IMR-90 (cell line): Measurements from ENCODE around the gene NUFIP1. TPM values are rescaled to one million over a fixed set of nuclear protein-coding genes. Genes with fewer than 3 reads are reported as not detected.

Source experiments
- ATAC-seq: fragments of 200-7000 bp; cut with Tn5 transposase; 2 replicates; pipeline ENCODE4 v1.9.1; 2020; ENCODE audit warnings: low read depth, mild to moderate bottlenecking, moderate library complexity
- BruUV-seq: library from RNA; stranded (reverse); fragments of 400-500 nt; replicated peaks from 2 replicates; lab custom pipeline; 2021; lab: Mats Ljungman, UMichigan
- CTCF ChIA-PET: fragments of 300-600 bp; formaldehyde crosslinking; extraction: SDS; loops from one replicate; lab custom pipeline; 2021; ENCODE audit warnings: antibody characterized with exemption; lab: Yijun Ruan, JAX
- POLR2A ChIA-PET: fragments of 300-600 bp; sonication (Branson Sonifier 250); formaldehyde crosslinking; loops from one replicate; lab custom pipeline; 2022; ENCODE audit warnings: antibody characterized with exemption; ENCODE audit not compliant: unreplicated experiment; lab: Charles Lee
- DNase-seq: peaks from one replicate; pipeline ENCODE4 v3.0.0; 2013
- H2AFZ ChIP-seq: replicated peaks from 2 replicates; pipeline ENCODE3; 2013; ENCODE audit warnings: low read length, mild to moderate bottlenecking; ENCODE audit not compliant: poor library complexity
- H2AK5ac ChIP-seq: 2 replicates; pipeline ENCODE4 v1.6.1; 2013; ENCODE audit warnings: low read depth, low read length, inconsistent platforms
- H2AK9ac ChIP-seq: replicated peaks from 2 replicates; pipeline ENCODE3; 2013; ENCODE audit warnings: mild to moderate bottlenecking, low read depth, low read length, moderate library complexity; ENCODE audit not compliant: poor library complexity
- H2BK120ac ChIP-seq: 2 replicates; pipeline ENCODE4 v1.6.1; 2013; ENCODE audit warnings: low read depth, low read length, inconsistent platforms
- H2BK15ac ChIP-seq: 3 replicates; pipeline ENCODE4 v1.6.1; 2013; ENCODE audit warnings: low read depth, low read length, inconsistent platforms
- H2BK20ac ChIP-seq: 2 replicates; pipeline ENCODE4 v1.6.1; 2013; ENCODE audit warnings: low read depth, mild to moderate bottlenecking, inconsistent platforms, low read length, moderate library complexity
- H2BK5ac ChIP-seq: 2 replicates; pipeline ENCODE4 v1.6.1; 2013; ENCODE audit warnings: mild to moderate bottlenecking, low read depth, low read length, inconsistent platforms; ENCODE audit not compliant: poor library complexity, severe bottlenecking
- H3K14ac ChIP-seq: replicated peaks from 2 replicates; pipeline ENCODE4 v1.6.1; 2013; ENCODE audit warnings: low read depth, low read length, inconsistent platforms
- H3K18ac ChIP-seq: 2 replicates; pipeline ENCODE4 v1.6.1; 2013; ENCODE audit warnings: low read depth, low read length, control low read depth
- H3K23ac ChIP-seq: 2 replicates; pipeline ENCODE4 v1.6.1; 2013; ENCODE audit warnings: low read depth, low read length, inconsistent platforms
- H3K27ac ChIP-seq: 2 replicates; pipeline ENCODE4 v1.5.1; 2013; ENCODE audit warnings: mild to moderate bottlenecking, control low read depth, low read length; ENCODE audit not compliant: insufficient read depth
- H3K27me3 ChIP-seq: 2 replicates; pipeline ENCODE4 v1.6.1; 2013; ENCODE audit warnings: low read length; ENCODE audit not compliant: control insufficient read depth, insufficient read depth
- H3K36me3 ChIP-seq: 2 replicates; pipeline ENCODE4 v1.6.1; 2013; ENCODE audit warnings: low read length, mixed read lengths; ENCODE audit not compliant: control insufficient read depth, insufficient read depth
- H3K4ac ChIP-seq: 2 replicates; pipeline ENCODE4 v1.6.1; 2013; ENCODE audit warnings: low read depth, low read length, inconsistent platforms
- H3K4me1 ChIP-seq: 2 replicates; pipeline ENCODE4 v1.6.1; 2013; ENCODE audit warnings: low read length, mixed read lengths; ENCODE audit not compliant: control insufficient read depth, insufficient read depth
- H3K4me2 ChIP-seq: 2 replicates; pipeline ENCODE4 v1.6.1; 2013; ENCODE audit warnings: low read depth, mild to moderate bottlenecking, control low read depth, low read length, moderate library complexity
- H3K4me3 ChIP-seq: 2 replicates; pipeline ENCODE4 v1.5.1; 2013; ENCODE audit warnings: low read depth, mild to moderate bottlenecking, control low read depth, low read length, moderate library complexity; ENCODE audit not compliant: insufficient read depth
- H3K56ac ChIP-seq: 2 replicates; pipeline ENCODE4 v1.6.1; 2013; ENCODE audit warnings: low read length, inconsistent platforms; ENCODE audit not compliant: insufficient read depth; ENCODE audit errors: extremely low read depth
- H3K79me1 ChIP-seq, 2 experiments: 2 replicates each; pipeline ENCODE4 v1.6.1; 2013; ENCODE audit warnings: low read length in 2 of 2, inconsistent platforms in 1 of 2, low read depth in 1 of 2
- H3K9ac ChIP-seq: 2 replicates; pipeline ENCODE4 v1.6.1; 2013; ENCODE audit warnings: low read depth, low read length, control low read depth
- H3K9me1 ChIP-seq: 2 replicates; pipeline ENCODE4 v1.6.1; 2013; ENCODE audit warnings: low read length, inconsistent platforms; ENCODE audit not compliant: insufficient read depth
- H3K9me3 ChIP-seq: 2 replicates; pipeline ENCODE4 v1.6.1; 2013; ENCODE audit warnings: low read length; ENCODE audit not compliant: control insufficient read depth, insufficient read depth
- H4K20me1 ChIP-seq: 2 replicates; pipeline ENCODE4 v1.6.1; 2013; ENCODE audit warnings: low read length, inconsistent platforms; ENCODE audit not compliant: insufficient read depth
- H4K5ac ChIP-seq: 2 replicates; pipeline ENCODE4 v1.6.1; 2013; ENCODE audit warnings: mild to moderate bottlenecking, low read depth, low read length, control low read depth
- H4K8ac ChIP-seq, 2 experiments: 2 replicates each; pipeline ENCODE4 v1.6.1; 2013; ENCODE audit warnings: low read depth in 2 of 2, low read length in 2 of 2, control low read depth in 1 of 2, inconsistent platforms in 1 of 2
- H4K91ac ChIP-seq: 2 replicates; pipeline ENCODE4 v1.6.1; 2013; ENCODE audit warnings: low read depth, low read length, inconsistent platforms; ENCODE audit not compliant: insufficient read depth
- BHLHE40 ChIP-seq: fragments of 150-350 bp; IDR thresholded peaks from 2 replicates; pipeline ENCODE4 v1.6.1; 2016; ENCODE audit warnings: mild to moderate bottlenecking, low read depth, low read length
- CEBPB ChIP-seq: IDR thresholded peaks from 2 replicates; pipeline ENCODE4 v1.6.1; 2012; ENCODE audit warnings: low read depth, low read length, improper control_type of control experiment
- CTCF ChIP-seq: conservative IDR thresholded peaks from 2 replicates; pipeline ENCODE4 v1.5.1; 2012; ENCODE audit warnings: mild to moderate bottlenecking, low read depth, low read length, improper control_type of control experiment
- ELK1 ChIP-seq: fragments of 150-350 bp; IDR thresholded peaks from 2 replicates; pipeline ENCODE4 v1.6.1; 2016; ENCODE audit warnings: low read depth, mild to moderate bottlenecking, low read length, moderate library complexity, borderline replicate concordance
- FOS ChIP-seq: fragments of 150-350 bp; IDR thresholded peaks from 2 replicates; pipeline ENCODE4 v1.6.1; 2016; ENCODE audit warnings: low read depth, low read length
- MAFK ChIP-seq: IDR thresholded peaks from 2 replicates; pipeline ENCODE4 v1.6.1; 2012; ENCODE audit warnings: low read depth, low read length, improper control_type of control experiment
- MAZ ChIP-seq: IDR thresholded peaks from 2 replicates; pipeline ENCODE4 v1.6.1; 2012; ENCODE audit warnings: low read depth, mild to moderate bottlenecking, low read length, improper control_type of control experiment, moderate library complexity, borderline replicate concordance
- MXI1 ChIP-seq: IDR thresholded peaks from 2 replicates; pipeline ENCODE4 v1.6.1; 2012; ENCODE audit warnings: low read depth, mild to moderate bottlenecking, low read length, moderate library complexity, borderline replicate concordance
- NFE2L2 ChIP-seq: fragments of 150-350 bp; IDR thresholded peaks from 2 replicates; pipeline ENCODE4 v1.6.1; 2016; ENCODE audit warnings: low read depth, mild to moderate bottlenecking, low read length
- POLR2A ChIP-seq: IDR thresholded peaks from 2 replicates; pipeline ENCODE4 v1.6.1; 2012; ENCODE audit warnings: mild to moderate bottlenecking, low read depth, low read length
- RAD21 ChIP-seq: IDR thresholded peaks from 2 replicates; pipeline ENCODE4 v1.6.1; 2012; ENCODE audit warnings: low read length, improper control_type of control experiment
- RCOR1 ChIP-seq: IDR thresholded peaks from 2 replicates; pipeline ENCODE4 v1.6.1; 2012; ENCODE audit warnings: mild to moderate bottlenecking, low read length, improper control_type of control experiment; ENCODE audit not compliant: insufficient replicate concordance
- SMC3 ChIP-seq: fragments of 150-350 bp; IDR thresholded peaks from 2 replicates; pipeline ENCODE4 v1.6.1; 2016; ENCODE audit warnings: low read depth, mild to moderate bottlenecking, antibody characterized with exemption, low read length, moderate library complexity
- USF2 ChIP-seq: fragments of 150-350 bp; IDR thresholded peaks from 2 replicates; pipeline ENCODE4 v1.6.1; 2017; ENCODE audit warnings: mild to moderate bottlenecking, antibody characterized with exemption, low read length, low read depth
- WGBS, 2 experiments: methylation state at CpG; one replicate each; pipeline versions ENCODE4 v1.1.5 to v1.1.7; 2013; ENCODE audit warnings: missing lambda C conversion rate in 2 of 2; ENCODE audit not compliant: insufficient read length in 1 of 2; ENCODE audit errors: extremely low coverage in 2 of 2; 5-methylcytosine and 5-hydroxymethylcytosine counted together
- dilution Hi-C: fragments of 300-500 bp; cut with HindIII; formaldehyde crosslinking; loops from one replicate; pipeline ENCODE4 v1.14.3; 2018; ENCODE audit warnings: low sequenced_read_pairs; ENCODE audit not compliant: unreplicated experiment
- in situ Hi-C: fragments of 300-500 bp; cut with MboI; formaldehyde crosslinking; loops from 3 replicates; pipeline ENCODE4 v1.14.3; 2019; ENCODE audit warnings: low sequenced_read_pairs, inconsistent platforms, mixed read lengths
- intact Hi-C: fragments of 100-400 bp; cut with micrococcal nuclease; formaldehyde crosslinking; loops from 2 replicates; pipeline ENCODE4 v1.10.0; 2022
- polyA plus RNA-seq, 3 experiments: library from polyadenylated mRNA; depleted of rRNA; stranded (reverse); fragments of >200 nt; gene quantifications; 2 replicates each; pipeline ENCODE4 v1.2.3, GENCODE V29; 2012; ENCODE audit warnings: low replicate concordance in 1 of 3
- total RNA-seq: library from RNA; depleted of rRNA; stranded (reverse); fragments of >200 nt; gene quantifications from 2 replicates; pipeline ENCODE4 v1.2.3, GENCODE V29; 2012

NUFIP1 gene
- total and polyA plus RNA-seq, 2 of the 4 experiments (the other 2 are of a cell fraction): 1.4 to 2.3 TPM

- peak overlapping the region; percentile 96 for H2BK120ac ChIP-seq
- H3K9ac ChIP-seq: peak overlapping the region; percentile 73
- BruUV-seq: no TSS peak
- peak overlapping the region; percentile 96 for H2AFZ ChIP-seq
- H3K4me2 ChIP-seq: peak overlapping the region; percentile 64
- H3K9me1 ChIP-seq: peaks cover 12% of the 10 kb centered on the region; the same call in 1 of the 2 replicates
- DNase-seq (no peak), ATAC-seq (no peak)
- H4K5ac ChIP-seq: peak overlapping the region; percentile 58
- peak overlapping the region; percentile 95 for H2AK5ac ChIP-seq
- dilution Hi-C loops (no loop called here), intact Hi-C loops (loop anchor here (5.0 kb wide), 1 partner anchor 102 kb away; no protein-coding TSS in a partner anchor), in situ Hi-C loops (no loop called here)
- no peaks in the 10 kb centered on the region for H3K9me3 ChIP-seq
- H2BK15ac ChIP-seq: peak overlapping the region; percentile 99
- ChIA-PET POLR2A (interaction anchor here (0.5 to 1.7 kb wide), 2 partner anchors 9 to 870 kb away, joined by 3 to 7 read pairs; no protein-coding TSS in a partner anchor), CTCF (interaction anchor here (1.2 kb wide), 1 partner anchor 11 kb away, joined by 4 read pairs; no protein-coding TSS in a partner anchor)
- H2BK5ac ChIP-seq: peak overlapping the region; percentile 94
- peak overlapping the region; percentile 96 for H3K14ac ChIP-seq
- 94% methylated on average over 8 of the region's 18 CpGs; no CpG with 5 or more reads in 1 of the 2 experiments for WGBS, 2 experiments
- H3K56ac ChIP-seq: peak overlapping the region; percentile 99
- 0 out of 2 replicates have a peak, but pooled peaks cover 3% of the 10 kb centered on the region for H4K20me1 ChIP-seq
- peak overlapping the region; percentile 54 to 97 for H4K8ac ChIP-seq
- H2BK20ac ChIP-seq: peak overlapping the region; percentile 94
- no peaks in the 10 kb centered on the region for H3K79me1 ChIP-seq
- H3K4me3 ChIP-seq: peak overlapping the region; percentile 52; the same call in 1 of the 2 replicates
- peak overlapping the region; percentile 74 for H3K18ac ChIP-seq
- peak overlapping the region; percentile 97 for H3K4ac ChIP-seq
- H3K23ac ChIP-seq: peak overlapping the region; percentile 93
- peak overlapping the region; percentile 86 for H2AK9ac ChIP-seq
- H3K36me3 ChIP-seq: no peaks in the 10 kb centered on the region
- H3K4me1 ChIP-seq: peaks cover 10% of the 10 kb centered on the region
- H3K27ac ChIP-seq: peak overlapping the region; percentile 89
- no peaks in the 10 kb centered on the region for H3K27me3 ChIP-seq
- H4K91ac ChIP-seq: peak overlapping the region; percentile 97
- TF ChIP-seq MAFK (no peak), MAZ (no peak), SMC3 (no peak), NFE2L2 (no peak), BHLHE40 (no peak), USF2 (no peak), RCOR1 (no peak), MXI1 (no peak), POLR2A (no peak), CTCF (no peak), ELK1 (no peak), RAD21 (no peak), CEBPB (no peak), FOS (no peak)
Observed at GRCh38 chr13:44919104-44919804, 70.0 kb downstream of the NUFIP1 start.
